Gastroesophageal sphincter (tissue), 4 donors: ENCODE measurements around the gene OR4S1. TPM values are rescaled to one million over a fixed set of nuclear protein-coding genes. Genes with fewer than 3 reads are reported as not detected.

Experiments used
- ATAC-seq: fragments of 150-250 bp; one replicate; pipeline ENCODE4 v1.9.1; 2016; ENCODE audit warnings: mild to moderate bottlenecking, moderate library complexity
- H3K27ac ChIP-seq, 4 donors: fragments of 200-600 bp; sonication (generic) in 3 of 4; 1 replicate in 3 of 4; 2 replicates in 1 of 4; pipeline ENCODE4 v1.5.1; 2016 to 2019
- H3K27me3 ChIP-seq: fragments of 200-600 bp; sonication (generic); one replicate; pipeline ENCODE4 v1.5.1; 2019
- H3K36me3 ChIP-seq, 2 donors: fragments of 200-600 bp; sonication (generic); one replicate each; pipeline ENCODE4 v1.5.1; 2019; ENCODE audit warnings: control low read depth in 1 of 2
- H3K4me1 ChIP-seq, 3 donors: fragments of 200-600 bp; sonication (generic); 1 replicate in 2 of 3; 2 replicates in 1 of 3; pipeline ENCODE4 v1.5.1; 2016 to 2019; ENCODE audit warnings: control low read depth in 2 of 3
- H3K4me3 ChIP-seq, 2 donors: fragments of 200-600 bp; sonication (generic); one replicate each; pipeline ENCODE4 v1.5.1; 2019; ENCODE audit warnings: mild to moderate bottlenecking in 1 of 2, moderate library complexity in 1 of 2
- H3K9me3 ChIP-seq, 3 donors: fragments of 200-600 bp; sonication (generic); one replicate each; pipeline ENCODE4 v1.5.1; 2017 to 2019; ENCODE audit warnings: control low read depth in 2 of 3
- EP300 ChIP-seq: sonication (generic); formaldehyde crosslinking; IDR thresholded peaks from one replicate; pipeline ENCODE4 v1.6.1; 2017; ENCODE audit warnings: antibody characterized with exemption, mild to moderate bottlenecking
- POLR2A ChIP-seq, 2 donors: fragments of 450-650 bp; IDR thresholded peaks; one replicate each; pipeline ENCODE4 v1.6.1; 2017; ENCODE audit warnings: antibody characterized with exemption in 2 of 2, mild to moderate bottlenecking in 2 of 2, moderate library complexity in 1 of 2
- POLR2AphosphoS5 ChIP-seq: sonication (generic); formaldehyde crosslinking; IDR thresholded peaks from one replicate; pipeline ENCODE4 v1.6.1; 2017; ENCODE audit warnings: antibody characterized with exemption
- WGBS, 2 donors: methylation state at CpG; one replicate each; pipeline ENCODE4 v1.1.5; 2018; ENCODE audit warnings: low coverage in 1 of 2; 5-methylcytosine and 5-hydroxymethylcytosine counted together
- total RNA-seq, 4 donors: library from RNA; depleted of rRNA; stranded (reverse); fragments of >200 nt; gene quantifications; one replicate each; pipeline ENCODE4 v1.1.0, GENCODE V29; 2016
- TF ChIP-seq, protein P1 (sequence below), 4 experiments: fragments of 200-600 bp in 2 of 4; fragments of 450-650 bp in 2 of 4; sonication (generic) in 1 of 4; IDR thresholded peaks; one replicate each; pipeline ENCODE4 v1.5.1; 2017 to 2019; ENCODE audit warnings: antibody characterized with exemption in 4 of 4, mild to moderate bottlenecking in 2 of 4, moderate library complexity in 2 of 4

OR4S1 gene
- total RNA-seq: not detected

DNA sequence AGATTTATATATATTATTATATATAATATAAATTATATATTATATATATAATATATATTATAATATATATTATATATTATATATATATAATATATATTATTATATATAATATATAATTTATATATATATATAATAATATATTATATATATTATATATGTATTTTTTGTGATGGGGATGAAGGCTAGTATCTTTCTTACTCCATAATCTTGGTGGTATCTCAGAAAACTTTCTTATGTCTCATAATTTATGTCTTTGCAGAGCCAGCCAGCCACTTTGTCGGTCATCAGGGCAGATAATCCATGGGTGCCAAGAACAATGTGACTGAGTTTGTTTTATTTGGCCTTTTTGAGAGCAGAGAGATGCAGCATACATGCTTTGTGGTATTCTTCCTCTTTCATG lies at the start of gene OR4S1:
Gene OR4S1 (plus strand): TSS at position 301 of the 400 bp plus-strand sequence. CDS start 0 bp downstream, at position 301.
- TF ChIP-seq, protein P1, sequence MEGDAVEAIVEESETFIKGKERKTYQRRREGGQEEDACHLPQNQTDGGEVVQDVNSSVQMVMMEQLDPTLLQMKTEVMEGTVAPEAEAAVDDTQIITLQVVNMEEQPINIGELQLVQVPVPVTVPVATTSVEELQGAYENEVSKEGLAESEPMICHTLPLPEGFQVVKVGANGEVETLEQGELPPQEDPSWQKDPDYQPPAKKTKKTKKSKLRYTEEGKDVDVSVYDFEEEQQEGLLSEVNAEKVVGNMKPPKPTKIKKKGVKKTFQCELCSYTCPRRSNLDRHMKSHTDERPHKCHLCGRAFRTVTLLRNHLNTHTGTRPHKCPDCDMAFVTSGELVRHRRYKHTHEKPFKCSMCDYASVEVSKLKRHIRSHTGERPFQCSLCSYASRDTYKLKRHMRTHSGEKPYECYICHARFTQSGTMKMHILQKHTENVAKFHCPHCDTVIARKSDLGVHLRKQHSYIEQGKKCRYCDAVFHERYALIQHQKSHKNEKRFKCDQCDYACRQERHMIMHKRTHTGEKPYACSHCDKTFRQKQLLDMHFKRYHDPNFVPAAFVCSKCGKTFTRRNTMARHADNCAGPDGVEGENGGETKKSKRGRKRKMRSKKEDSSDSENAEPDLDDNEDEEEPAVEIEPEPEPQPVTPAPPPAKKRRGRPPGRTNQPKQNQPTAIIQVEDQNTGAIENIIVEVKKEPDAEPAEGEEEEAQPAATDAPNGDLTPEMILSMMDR (IDR thresholded peaks at IDR 0.05): no peak
- TF ChIP-seq EP300 (no peak), POLR2AphosphoS5 (no peak), POLR2A (IDR thresholded peaks at IDR 0.05) (no peak)
- Histone ChIP-seq H3K27ac (no peak within 1 kb of the TSS), H3K9me3 (peaks cover 0 to under 1% (median 0%) of the 10 kb centered on the region in 3 donors), H3K36me3 (no peaks in the 10 kb centered on the region), H3K4me3 (no peak within 1 kb of the TSS), H3K27me3 (no peaks in the 10 kb centered on the region), H3K4me1 (no peaks in the 10 kb centered on the region)
- ATAC-seq: no peak
- WGBS, 2 donors: 56 to 67% methylated on average over 1 of the region's 1 CpG

DNA sequence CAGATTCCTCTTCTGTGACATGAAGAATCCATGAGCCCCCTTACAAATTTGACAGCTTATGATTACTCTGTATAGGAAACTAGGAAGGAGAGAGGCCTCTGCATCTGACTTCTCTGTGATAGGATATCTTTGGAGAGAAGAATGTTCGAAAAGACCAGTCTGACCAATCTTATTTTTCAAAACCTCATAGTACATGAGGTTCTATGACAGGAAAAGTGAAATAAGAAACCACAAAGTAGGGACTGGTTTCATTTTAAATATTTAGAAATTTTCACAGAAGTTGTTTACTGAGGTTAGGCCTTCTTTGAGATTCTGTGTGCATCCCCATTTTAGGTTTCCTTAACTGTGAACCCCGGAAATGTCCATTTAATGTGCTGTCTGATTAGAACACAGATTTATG lies 44.4 kb upstream of the OR4S1 start:
- no peaks in the 10 kb centered on the region for H3K27me3 ChIP-seq
- TF ChIP-seq, protein P1 (IDR thresholded peaks at IDR 0.05): no peak
- TF ChIP-seq EP300 (no peak), POLR2A (IDR thresholded peaks at IDR 0.05) (no peak), POLR2AphosphoS5 (no peak)
- no peaks in the 10 kb centered on the region for H3K4me1 ChIP-seq
- 78 to 79% methylated on average over 2 of the region's 2 CpGs for WGBS, 2 donors
- H3K36me3 ChIP-seq: no peaks in the 10 kb centered on the region
- peaks cover 0 to 7% (median 0%) of the 10 kb centered on the region in 3 donors for H3K9me3 ChIP-seq
- H3K4me3 ChIP-seq: no peak overlapping the region
- no peak for ATAC-seq
- no peak overlapping the region for H3K27ac ChIP-seq

DNA sequence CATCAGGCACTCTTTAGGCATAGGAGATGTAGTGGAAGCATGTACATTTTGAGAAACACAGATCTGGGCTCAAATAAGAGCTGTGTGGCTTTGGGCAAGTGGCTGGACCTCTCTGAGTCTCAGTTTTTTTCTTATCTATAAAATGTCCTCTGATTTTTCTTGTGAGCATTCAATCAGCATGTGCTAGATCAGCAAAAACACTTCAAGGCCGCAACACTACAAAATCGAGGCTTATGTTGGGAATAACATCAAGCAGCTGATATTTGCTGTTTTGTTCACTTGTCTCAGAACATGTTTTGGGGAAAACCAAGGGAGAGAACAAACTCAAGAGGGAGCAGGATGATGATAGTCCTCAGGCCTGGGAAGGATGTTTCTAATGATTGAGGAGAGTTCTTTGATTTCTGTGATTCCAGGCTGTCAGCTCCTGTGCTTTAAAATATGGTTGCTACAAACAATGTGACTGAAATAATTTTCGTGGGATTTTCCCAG lies 42.6 kb upstream of the OR4S1 start, which contains the start of gene OR4X1:
Gene OR4X1 (plus strand): TSS at position 439 of the 489 bp plus-strand sequence. CDS start 0 bp downstream, at position 439.
- TF ChIP-seq, protein P1 (IDR thresholded peaks at IDR 0.05): no peak
- no peak for ATAC-seq
- Histone ChIP-seq H3K27me3 (no peaks in the 10 kb centered on the region), H3K4me1 (no peaks in the 10 kb centered on the region), H3K4me3 (no peak within 1 kb of the TSS), H3K36me3 (no peaks in the 10 kb centered on the region), H3K27ac (no peak within 1 kb of the TSS), H3K9me3 (peaks cover 0 to 4% (median 0%) of the 10 kb centered on the region in 3 donors)
- 27% methylated on average over 2 of the region's 3 CpGs; no CpG with 5 or more reads in 1 of the 2 donors for WGBS, 2 donors

- H3K4me3 ChIP-seq: no peak overlapping the region
- TF ChIP-seq POLR2A (IDR thresholded peaks at IDR 0.05) (no peak), POLR2AphosphoS5 (no peak), EP300 (no peak)
- TF ChIP-seq, protein P1 (IDR thresholded peaks at IDR 0.05): no peak
- H3K27ac ChIP-seq: no peak overlapping the region
- no peaks in the 10 kb centered on the region for H3K9me3 ChIP-seq
- no peaks in the 10 kb centered on the region for H3K27me3 ChIP-seq
- no peak for ATAC-seq
- H3K36me3 ChIP-seq: no peaks in the 10 kb centered on the region
- H3K4me1 ChIP-seq: no peaks in the 10 kb centered on the region
- 62 to 64% methylated on average over 2 to 3 of the region's 3 CpGs for WGBS, 2 donors
These were observed 35.4 kb upstream of the OR4S1 start for GRCh38 chr11:48270621-48271020.

DNA sequence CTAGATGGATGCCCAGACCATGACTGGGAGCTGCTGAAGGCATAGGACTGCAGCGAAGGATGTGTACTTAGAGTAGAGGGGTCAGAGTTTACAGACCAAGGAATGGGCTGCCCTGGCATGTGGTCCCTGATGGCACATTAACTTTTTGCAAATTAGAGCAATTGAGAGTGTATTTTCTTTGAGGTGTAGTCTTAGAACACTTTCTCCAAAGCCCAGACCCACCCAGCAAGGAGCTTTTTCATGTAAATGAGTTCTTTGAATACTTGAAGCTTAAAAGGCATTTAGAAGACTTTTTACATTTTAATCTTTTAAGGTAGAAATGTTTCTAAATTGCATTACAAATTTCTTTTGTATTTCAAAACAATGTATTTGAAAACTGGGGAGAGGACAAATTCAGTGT lies 33.4 kb upstream of the OR4S1 start:
- no peak overlapping the region for H3K27ac ChIP-seq
- ATAC-seq: no peak
- no peaks in the 10 kb centered on the region for H3K27me3 ChIP-seq
- no peaks in the 10 kb centered on the region for H3K4me1 ChIP-seq
- TF ChIP-seq POLR2A (IDR thresholded peaks at IDR 0.05): no peak
- TF ChIP-seq, protein P1 (IDR thresholded peaks at IDR 0.05): no peak
- H3K4me3 ChIP-seq: no peak overlapping the region
- H3K9me3 ChIP-seq: no peaks in the 10 kb centered on the region
- 10 to 13% methylated on average over 1 of the region's 1 CpG for WGBS, 2 donors
- no peaks in the 10 kb centered on the region for H3K36me3 ChIP-seq
